Dermis lymphatic vessel endothelial cell (primary cell): Measurements from ENCODE around the gene MYL9. TPM values are rescaled to one million over a fixed set of nuclear protein-coding genes. Genes with fewer than 3 reads are reported as not detected.

Experiments used
- total RNA-seq: library from RNA; depleted of rRNA; stranded (reverse); fragments of >200 nt; gene quantifications from 2 replicates; pipeline ENCODE4 v1.2.1, GENCODE V29; 2014

Gene MYL9
- 0.34 and 2.0 TPM in 2 replicates for total RNA-seq

DNA sequence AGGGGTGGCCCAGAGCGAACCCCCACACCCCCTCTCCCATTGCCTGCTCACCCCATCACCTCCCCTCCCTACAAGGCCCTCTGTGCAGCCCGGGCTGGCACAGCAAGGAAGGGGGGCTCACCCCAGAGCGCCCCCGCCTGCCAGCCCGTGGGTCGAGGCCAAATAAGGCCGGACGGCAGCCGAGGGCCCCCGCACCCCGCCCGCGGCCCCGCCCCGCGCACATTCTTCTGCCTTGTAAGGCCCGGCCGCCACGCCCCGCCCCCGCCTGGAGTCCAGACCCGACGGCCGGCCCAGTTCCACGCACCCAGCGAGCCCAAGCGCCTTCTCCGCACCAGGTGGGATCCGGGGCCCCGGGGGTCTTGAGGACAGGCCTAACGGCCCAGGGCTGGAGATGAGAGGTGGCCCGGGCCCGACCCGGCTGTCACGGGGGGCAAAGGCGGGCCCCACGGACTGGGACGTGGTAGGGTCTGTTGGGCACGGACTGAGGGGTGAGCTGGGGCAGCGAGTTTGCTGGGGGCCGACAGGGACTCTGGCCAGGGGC, at the start of gene MYL9:
TSS of gene MYL9 (plus strand) at position 293 of the 541 bp plus-strand sequence. CDS start 3,366 bp downstream, outside the sequence.

DNA sequence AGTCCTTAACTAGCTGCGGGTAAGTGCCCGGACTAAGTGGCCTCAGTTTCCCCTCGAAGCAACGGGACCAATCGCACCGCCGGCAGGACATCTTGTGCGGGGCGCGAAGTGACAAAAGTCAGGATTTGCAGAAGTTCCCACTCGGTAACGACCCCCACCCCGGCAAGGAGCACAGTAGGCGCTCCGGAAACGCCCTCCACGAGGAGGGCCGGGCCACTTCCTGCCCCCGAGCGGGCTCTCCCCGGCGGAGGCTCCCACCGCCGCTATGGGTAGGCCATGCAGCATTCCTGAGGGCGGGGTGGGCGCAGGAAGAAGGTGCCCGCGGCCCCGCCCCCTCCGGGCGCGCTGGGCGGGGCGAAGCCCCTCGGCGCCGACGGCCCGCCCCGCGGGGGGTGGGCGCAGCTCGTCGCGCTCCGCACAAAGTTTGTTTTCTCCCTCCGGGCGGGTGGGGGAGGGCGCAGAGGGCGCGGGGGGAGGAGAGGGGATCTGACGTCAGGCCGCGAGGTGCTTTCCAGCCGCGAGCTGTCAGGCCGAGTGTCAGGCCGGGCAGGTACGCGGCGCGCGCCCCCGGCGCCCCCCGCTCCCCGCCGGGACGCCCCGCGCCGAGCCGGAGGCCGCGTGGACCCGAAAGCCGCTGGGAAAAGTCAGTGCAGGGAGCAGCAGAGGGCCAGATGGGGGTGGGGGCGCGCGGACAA, 31.9 kb downstream of the MYL9 start, which contains the start of gene TGIF2:
TSS of gene TGIF2 (plus strand) at position 495 of the 695 bp plus-strand sequence. CDS start 5,178 bp downstream, outside the sequence.

Other genes with a start within 250 kb of the MYL9 start
- gene DLGAP4, start 235.2 kb upstream of the MYL9 start, total RNA-seq, result 10.4 and 11.6 TPM in 2 replicates
- 27.5 and 29.4 TPM in 2 replicates for gene TGIF2, start 32.1 kb downstream of the MYL9 start, total RNA-seq
- 58.3 and 59.5 TPM in 2 replicates for gene RAB5IF, start 64.3 kb downstream of the MYL9 start, total RNA-seq
- not detected in 2 replicates for gene SLA2, start 104.7 kb downstream of the MYL9 start, total RNA-seq
- 26.8 and 37.1 TPM in 2 replicates for gene NDRG3, start 204.6 kb downstream of the MYL9 start, total RNA-seq
- gene DSN1, start 232.2 kb downstream of the MYL9 start, total RNA-seq, result 14.6 and 17.3 TPM in 2 replicates